Measurements from ENCODE around the gene COX14. TPM values are rescaled to one million over a fixed set of nuclear protein-coding genes. Genes with fewer than 3 reads are reported as not detected.

The COX14 gene
- total RNA-seq = 12.5 and 39.5 TPM in 2 replicates

GRCh38 chr12:50111693-50112455 lies at the start of gene COX14:
Gene COX14, plus strand, starts transcription at chr12:50112236. Its CDS starts 7,808 bp downstream, at chr12:50120044.

GRCh38 chr12:50084775-50085614 lies 27.0 kb upstream of the COX14 start, which contains the start of gene SMARCD1:
Gene SMARCD1, plus strand, starts transcription at chr12:50085342. Its CDS starts 28 bp downstream, at chr12:50085370.

GRCh38 chr12:50103767-50104321 lies 8.2 kb upstream of the COX14 start, which contains the start of gene GPD1:
Gene GPD1, plus strand, starts transcription at chr12:50104008. Its CDS starts 43 bp downstream, at chr12:50104051.

GRCh38 chr12:50167049-50167828 lies 55.2 kb downstream of the COX14 start, which contains the start of gene CERS5:
Gene CERS5, minus strand, starts transcription at chr12:50167369. Its CDS starts 72 bp downstream, at chr12:50167297.

Other genes with a start within 250 kb of the COX14 start
- gene FAIM2, start 208.3 kb upstream of the COX14 start, total RNA-seq = 0.65 and 1.5 TPM in 2 replicates
- not detected in 2 replicates for gene AQP2, start 161.5 kb upstream of the COX14 start, total RNA-seq
- not detected in 2 replicates for gene AQP5, start 150.4 kb upstream of the COX14 start, total RNA-seq
- not detected in 2 replicates for gene AQP6, start 139.3 kb upstream of the COX14 start, total RNA-seq
- 13.7 and 41.1 TPM in 2 replicates for gene RACGAP1, start 86.7 kb upstream of the COX14 start, total RNA-seq
- 2.7 and 4.8 TPM in 2 replicates for gene ASIC1, start 54.6 kb upstream of the COX14 start, total RNA-seq
- gene SMARCD1, start 26.9 kb upstream of the COX14 start, total RNA-seq = 21.1 and 54.0 TPM in 2 replicates
- not detected in 2 replicates for gene GPD1, start 8.2 kb upstream of the COX14 start, total RNA-seq
- gene CERS5, start 55.1 kb downstream of the COX14 start, total RNA-seq = 32.1 and 40.2 TPM in 2 replicates
- 124 and 151 TPM in 2 replicates for gene LIMA1, start 171.3 kb downstream of the COX14 start, total RNA-seq

Data from smooth muscle cell of the umbilical artery (primary cell).